Spleen (tissue), 11 donors: ENCODE measurements around the gene TTC38. TPM values are rescaled to one million over a fixed set of nuclear protein-coding genes. Genes with fewer than 3 reads are reported as not detected.

Experiments
- DNase-seq: peaks from one replicate; pipeline ENCODE4 v3.0.0-alpha.2; 2020
- H3K27ac ChIP-seq, 8 donors: fragments of 200-600 bp; sonication (generic) in 7 of 8; 1 replicate in 4 of 8; 2 replicates in 4 of 8; pipeline versions ENCODE4 v1.5.0 to v1.8.0; 2016 to 2021; ENCODE audit warnings: inconsistent platforms in 4 of 8, mild to moderate bottlenecking in 4 of 8, moderate library complexity in 1 of 8
- H3K27me3 ChIP-seq, 7 donors: fragments of 200-600 bp; sonication (generic) in 6 of 7; replicated peaks in 1 of 7; 1 replicate in 4 of 7; 2 replicates in 3 of 7; pipeline versions ENCODE4 v1.5.0 to v1.8.0; 2016 to 2021; ENCODE audit warnings: inconsistent platforms in 3 of 7, mild to moderate bottlenecking in 1 of 7
- H3K36me3 ChIP-seq, 6 donors: fragments of 200-600 bp; sonication (generic) in 5 of 6; 1 replicate in 4 of 6; 2 replicates in 2 of 6; pipeline versions ENCODE4 v1.5.0 to v1.8.0; 2016 to 2021; ENCODE audit warnings: inconsistent platforms in 2 of 6
- H3K4me1 ChIP-seq, 6 donors: fragments of 200-600 bp; sonication (generic) in 5 of 6; 1 replicate in 3 of 6; 2 replicates in 3 of 6; pipeline versions ENCODE4 v1.5.0 to v1.8.0; 2016 to 2021; ENCODE audit warnings: inconsistent platforms in 3 of 6
- H3K4me3 ChIP-seq, 8 donors: fragments of 200-600 bp; sonication (generic) in 7 of 8; 1 replicate in 4 of 8; 2 replicates in 4 of 8; pipeline versions ENCODE4 v1.5.0 to v1.8.0; 2016 to 2021; ENCODE audit warnings: inconsistent platforms in 4 of 8, mild to moderate bottlenecking in 4 of 8, moderate library complexity in 2 of 8
- H3K9me3 ChIP-seq, 8 donors: fragments of 200-600 bp; sonication (generic) in 7 of 8; 1 replicate in 4 of 8; 2 replicates in 4 of 8; pipeline versions ENCODE4 v1.5.0 to v1.8.0; 2016 to 2021; ENCODE audit warnings: inconsistent platforms in 4 of 8
- POLR2A ChIP-seq, 3 donors: fragments of 450-650 bp; IDR thresholded peaks; one replicate each; pipeline ENCODE4 v1.5.1; 2017; ENCODE audit warnings: antibody characterized with exemption in 3 of 3, mild to moderate bottlenecking in 1 of 3
- POLR2AphosphoS5 ChIP-seq, 3 donors: sonication (generic); formaldehyde crosslinking; IDR thresholded peaks; one replicate each; pipeline ENCODE4 v1.5.1; 2017; ENCODE audit warnings: antibody characterized with exemption in 3 of 3
- WGBS, 5 donors: extraction: QIAGEN DNeasy Blood & Tissue Kit in 3 of 5; methylation state at CpG; one replicate each; pipeline versions ENCODE4 v1.1.5 to v1.1.7; 2013 to 2018; 5-methylcytosine and 5-hydroxymethylcytosine counted together
- intact Hi-C: fragments of 100-400 bp; cut with DNase I; formaldehyde crosslinking; loops from one replicate; pipeline ENCODE4 v1.15.0; 2023; ENCODE audit warnings: low total_unique reads
- polyA plus RNA-seq, 3 donors: library from polyadenylated mRNA; stranded (reverse); fragments of 200-250 nt; gene quantifications; one replicate each; pipeline ENCODE4 v1.2.1, GENCODE V29; 2013
- total RNA-seq, 7 donors: library from RNA; depleted of rRNA in 3 of 7; stranded (reverse); fragments of >200 nt in 3 of 7; fragmentation: NEBNext Ultra II Directional in 4 of 7; extraction: Animal tissue kit (Norgen Biotek cat#: 25700) in 4 of 7; gene quantifications; one replicate each; pipeline versions ENCODE4 v1.1.0 to v1.2.1, GENCODE V29; 2016 to 2021
- TF ChIP-seq, protein P1 (sequence below), 11 experiments: fragments of 200-600 bp in 7 of 11; fragments of 450-650 bp in 4 of 11; sonication (generic) in 4 of 11; IDR thresholded peaks in 8 of 11; conservative IDR thresholded peaks in 3 of 11; 1 replicate in 7 of 11; 2 replicates in 4 of 11; pipeline versions ENCODE4 v1.4.0 to v1.8.0; 2016 to 2021; ENCODE audit warnings: antibody characterized with exemption in 11 of 11, inconsistent platforms in 4 of 11, mild to moderate bottlenecking in 1 of 11
- donor health status: healthy with polysubstance abuse.
- donor health status: DM: no; HTN: no; CAD: no; lungs with moderate emphysema.
- donor health status: DM: no; HTN: no; CAD: no.
- donor health status: Bipolar disorder and iron deficiency.
- donor health status: healthy.
- donor health status: DM: no; HTN: no; CAD: no.
- donor health status: DM: yes; HTN: yes; CAD: no.

Gene TTC38
- total and polyA plus RNA-seq, 10 donors = 13.8 to 51.9 (median 33.1) TPM

DNA sequence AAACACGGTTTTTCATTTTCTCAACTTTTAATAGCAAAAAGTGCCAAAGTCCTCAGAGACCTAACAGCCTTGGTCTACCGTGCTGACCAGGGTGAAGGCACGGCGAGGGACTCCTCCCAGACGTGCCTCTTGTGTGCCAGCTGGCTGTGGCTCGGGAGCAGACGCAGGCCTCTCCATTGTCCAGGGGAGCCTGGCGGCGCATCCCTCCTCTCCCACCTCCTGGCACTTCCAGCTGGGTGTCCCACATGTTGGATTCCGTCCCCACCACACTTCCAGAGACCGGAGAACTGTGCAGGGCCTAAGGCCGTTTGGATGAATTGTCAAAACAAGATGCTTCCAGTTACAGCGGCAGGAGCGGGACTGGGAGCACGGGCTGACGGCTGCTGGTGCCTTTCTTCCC, 29.3 kb upstream of the TTC38 start:
- WGBS, 5 donors = 91 to 96% (median 95%) methylated on average over 14 to 16 of the region's 16 CpGs
- peak; percentile 54 for DNase-seq

GRCh38 chr22:46239261-46240048, 28.4 kb upstream of the TTC38 start:
- 38 to 60% (median 44%) methylated on average over 17 to 20 of the region's 20 CpGs for WGBS, 5 donors
- Histone ChIP-seq H3K36me3 (peaks cover 0 to 68% (median 7%) of the 10 kb centered on the region in 6 donors), H3K4me3 (no peak overlapping the region), H3K27me3 (no peaks in the 10 kb centered on the region), H3K27ac (peak overlapping the region in 4 of 8 donors; percentile 1 to 60 (median 18)), H3K9me3 (no peaks in the 10 kb centered on the region), H3K4me1 (peaks cover 4 to 43% (median 25%) of the 10 kb centered on the region in 6 donors)
- intact Hi-C loops = loop anchor here (10.0 kb wide), 1 partner anchor 75 kb away; no protein-coding TSS in a partner anchor
- DNase-seq = peak; percentile 53
- TF ChIP-seq POLR2AphosphoS5 (IDR thresholded peaks at IDR 0.05) (peak in 1 of 3 donors; percentile 12), POLR2A (IDR thresholded peaks at IDR 0.05) (no peak)
- TF ChIP-seq, protein P1, sequence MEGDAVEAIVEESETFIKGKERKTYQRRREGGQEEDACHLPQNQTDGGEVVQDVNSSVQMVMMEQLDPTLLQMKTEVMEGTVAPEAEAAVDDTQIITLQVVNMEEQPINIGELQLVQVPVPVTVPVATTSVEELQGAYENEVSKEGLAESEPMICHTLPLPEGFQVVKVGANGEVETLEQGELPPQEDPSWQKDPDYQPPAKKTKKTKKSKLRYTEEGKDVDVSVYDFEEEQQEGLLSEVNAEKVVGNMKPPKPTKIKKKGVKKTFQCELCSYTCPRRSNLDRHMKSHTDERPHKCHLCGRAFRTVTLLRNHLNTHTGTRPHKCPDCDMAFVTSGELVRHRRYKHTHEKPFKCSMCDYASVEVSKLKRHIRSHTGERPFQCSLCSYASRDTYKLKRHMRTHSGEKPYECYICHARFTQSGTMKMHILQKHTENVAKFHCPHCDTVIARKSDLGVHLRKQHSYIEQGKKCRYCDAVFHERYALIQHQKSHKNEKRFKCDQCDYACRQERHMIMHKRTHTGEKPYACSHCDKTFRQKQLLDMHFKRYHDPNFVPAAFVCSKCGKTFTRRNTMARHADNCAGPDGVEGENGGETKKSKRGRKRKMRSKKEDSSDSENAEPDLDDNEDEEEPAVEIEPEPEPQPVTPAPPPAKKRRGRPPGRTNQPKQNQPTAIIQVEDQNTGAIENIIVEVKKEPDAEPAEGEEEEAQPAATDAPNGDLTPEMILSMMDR (IDR thresholded peaks at IDR 0.05 in 8 of 11, conservative IDR thresholded peaks at IDR 0.05 in 3 of 11) = no peak

More for the DNA sequence above, 29.3 kb upstream of the TTC38 start:
- Histone ChIP-seq H3K4me3 (no peak overlapping the region), H3K27me3 (no peaks in the 10 kb centered on the region), H3K9me3 (no peaks in the 10 kb centered on the region), H3K4me1 (peaks cover 4 to 48% (median 27%) of the 10 kb centered on the region in 6 donors), H3K27ac (no peak overlapping the region), H3K36me3 (peaks cover 0 to 64% (median 3%) of the 10 kb centered on the region in 6 donors)
- intact Hi-C loops = loop anchor here (10.0 kb wide), 1 partner anchor 74 kb away; no protein-coding TSS in a partner anchor
- TF ChIP-seq, protein P1 (IDR thresholded peaks at IDR 0.05 in 8 of 11, conservative IDR thresholded peaks at IDR 0.05 in 3 of 11) = no peak
- TF ChIP-seq POLR2AphosphoS5 (IDR thresholded peaks at IDR 0.05) = no peak
- TF ChIP-seq POLR2A (IDR thresholded peaks at IDR 0.05) = no peak

GRCh38 chr22:46240073-46240472, 27.7 kb upstream of the TTC38 start:
- Histone ChIP-seq H3K4me3 (no peak overlapping the region), H3K27ac (peak overlapping the region in 4 of 8 donors; percentile 1 to 60 (median 31)), H3K27me3 (no peaks in the 10 kb centered on the region), H3K36me3 (peaks cover 0 to 68% (median 13%) of the 10 kb centered on the region in 6 donors), H3K4me1 (peaks cover 4 to 44% (median 25%) of the 10 kb centered on the region in 6 donors), H3K9me3 (no peaks in the 10 kb centered on the region)
- DNase-seq = no peak
- intact Hi-C loops = no loop called here
- WGBS, 5 donors = 58 to 94% (median 86%) methylated on average over 2 of the region's 2 CpGs
- TF ChIP-seq POLR2A (IDR thresholded peaks at IDR 0.05) (no peak), POLR2AphosphoS5 (IDR thresholded peaks at IDR 0.05) (no peak)
- TF ChIP-seq, protein P1 (IDR thresholded peaks at IDR 0.05 in 8 of 11, conservative IDR thresholded peaks at IDR 0.05 in 3 of 11) = no peak

DNA sequence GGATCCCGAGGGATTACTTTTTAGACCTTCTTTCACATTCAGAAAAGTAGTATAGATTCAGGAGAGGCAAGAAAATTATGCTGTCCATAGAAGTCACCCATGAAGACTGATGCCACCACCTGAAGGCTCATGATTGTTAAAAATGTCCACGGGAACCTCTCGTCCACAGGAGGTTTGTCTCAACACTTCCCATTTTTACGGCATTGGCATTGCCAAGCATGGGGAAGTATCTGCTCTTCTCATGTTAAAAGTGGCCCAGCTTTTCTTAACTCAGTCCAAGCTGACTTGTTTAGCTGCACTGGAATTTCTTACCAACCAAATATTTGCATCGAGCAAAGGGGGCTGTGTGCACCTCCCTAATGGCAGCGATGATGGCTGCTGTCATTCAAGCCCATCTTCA, 27.3 kb upstream of the TTC38 start:
- H3K4me1 ChIP-seq = peaks cover 4 to 49% (median 25%) of the 10 kb centered on the region in 6 donors
- TF ChIP-seq POLR2A (IDR thresholded peaks at IDR 0.05) (no peak), POLR2AphosphoS5 (IDR thresholded peaks at IDR 0.05) (no peak)
- TF ChIP-seq, protein P1 (IDR thresholded peaks at IDR 0.05 in 8 of 11, conservative IDR thresholded peaks at IDR 0.05 in 3 of 11) = no peak
- H3K27me3 ChIP-seq = no peaks in the 10 kb centered on the region
- no peak overlapping the region for H3K4me3 ChIP-seq
- DNase-seq = no peak
- H3K27ac ChIP-seq = peak overlapping the region in 2 of 8 donors; percentile 42
- no peaks in the 10 kb centered on the region for H3K9me3 ChIP-seq
- WGBS, 5 donors = 63 to 73% (median 68%) methylated on average over 6 of the region's 6 CpGs
- intact Hi-C loops = no loop called here
- H3K36me3 ChIP-seq = peaks cover 0 to 68% (median 13%) of the 10 kb centered on the region in 6 donors
